Tibial nerve (tissue), 4 donors: ENCODE results near the gene MT1X.

ENCODE experiments used
- CTCF ChIP-seq, 5 experiments: fragments of 200-600 bp in 3 of 5; fragments of 450-650 bp in 2 of 5; sonication (generic) in 3 of 5; IDR thresholded peaks; one replicate each; pipeline ENCODE4 v1.5.1; 2016 to 2019; ENCODE audit warnings: antibody characterized with exemption in 5 of 5, mild to moderate bottlenecking in 3 of 5, moderate library complexity in 2 of 5
- EP300 ChIP-seq, 2 donors: sonication (generic); formaldehyde crosslinking; IDR thresholded peaks; one replicate each; pipeline ENCODE4 v1.6.1; 2017; ENCODE audit warnings: antibody characterized with exemption in 2 of 2, mild to moderate bottlenecking in 1 of 2
- POLR2A ChIP-seq, 2 donors: fragments of 450-650 bp; IDR thresholded peaks; one replicate each; pipeline ENCODE4 v1.6.1; 2017; ENCODE audit warnings: antibody characterized with exemption in 2 of 2, mild to moderate bottlenecking in 2 of 2, moderate library complexity in 2 of 2

- TF ChIP-seq EP300 (IDR thresholded peaks at IDR 0.05) (peak; percentile 77 to 99), CTCF (IDR thresholded peaks at IDR 0.05) (peak in 1 of 5 experiments; percentile 24), POLR2A (IDR thresholded peaks at IDR 0.05) (peak; percentile 94)
Measured at GRCh38 chr16:56681939-56682702, at the start of gene MT1X.
